Astrocyte (in vitro differentiated cells and primary cell): Measurements from ENCODE around the gene TLR6. TPM values are rescaled to one million over a fixed set of nuclear protein-coding genes. Genes with fewer than 3 reads are reported as not detected.

Source experiments
- DNase-seq: peaks from one replicate; pipeline ENCODE4 v3.0.0-alpha.2; 2010; ENCODE audit warnings: low read depth
- FAIRE-seq: peaks from 2 replicates; lab custom pipeline; 2011; peaks lifted over from hg19 to GRCh38; lab: Jason Lieb, UNC
- H2AFZ ChIP-seq: 2 replicates; pipeline ENCODE4 v1.6.0; 2012; ENCODE audit warnings: low read depth, low read length, inconsistent platforms
- H3K27ac ChIP-seq: 2 replicates; pipeline ENCODE4 v1.5.1; 2011; ENCODE audit warnings: low read depth, low read length, inconsistent platforms
- H3K27me3 ChIP-seq: 2 replicates; pipeline ENCODE4 v1.6.0; 2011; ENCODE audit warnings: low read length, inconsistent platforms; ENCODE audit not compliant: insufficient read depth
- H3K36me3 ChIP-seq: 2 replicates; pipeline ENCODE4 v1.5.1; 2011; ENCODE audit warnings: low read length, inconsistent platforms; ENCODE audit not compliant: insufficient read depth
- H3K4me1 ChIP-seq: 2 replicates; pipeline ENCODE4 v1.5.1; 2011; ENCODE audit warnings: low read length, inconsistent platforms; ENCODE audit not compliant: insufficient read depth
- H3K4me2 ChIP-seq: 2 replicates; pipeline ENCODE4 v1.6.0; 2012; ENCODE audit warnings: low read length, inconsistent platforms
- H3K4me3 ChIP-seq: 2 replicates; pipeline ENCODE4 v1.5.1; 2011; ENCODE audit warnings: low read depth, mild to moderate bottlenecking, low read length, inconsistent platforms; ENCODE audit not compliant: insufficient read depth
- H3K79me2 ChIP-seq: 2 replicates; pipeline ENCODE4 v1.6.0; 2012; ENCODE audit warnings: mild to moderate bottlenecking, low read length, inconsistent platforms; ENCODE audit not compliant: insufficient read depth
- H3K9ac ChIP-seq: 2 replicates; pipeline ENCODE4 v1.6.0; 2012; ENCODE audit warnings: mild to moderate bottlenecking, low read length, inconsistent platforms
- H3K9me3 ChIP-seq: 2 replicates; pipeline ENCODE4 v1.5.1; 2012; ENCODE audit warnings: low read depth, mild to moderate bottlenecking, low read length, inconsistent platforms; ENCODE audit not compliant: insufficient read depth
- H4K20me1 ChIP-seq: 2 replicates; pipeline ENCODE4 v1.6.0; 2012; ENCODE audit warnings: low read length, inconsistent platforms; ENCODE audit not compliant: insufficient read depth
- H3K27ac Mint-ChIP-seq: one replicate; pipeline ENCODE4 v1.8.0; 2021; ENCODE audit warnings: mild to moderate bottlenecking, mixed read lengths; ENCODE audit not compliant: unreplicated experiment
- H3K27me3 Mint-ChIP-seq: one replicate; pipeline ENCODE4 v1.8.0; 2021; ENCODE audit warnings: low read depth, mixed read lengths; ENCODE audit not compliant: unreplicated experiment
- H3K36me3 Mint-ChIP-seq: one replicate; pipeline ENCODE4 v1.8.0; 2021; ENCODE audit warnings: low read depth, mixed read lengths; ENCODE audit not compliant: unreplicated experiment
- H3K4me1 Mint-ChIP-seq: one replicate; pipeline ENCODE4 v1.8.0; 2021; ENCODE audit warnings: low read depth, mixed read lengths; ENCODE audit not compliant: unreplicated experiment
- H3K4me3 Mint-ChIP-seq: one replicate; pipeline ENCODE4 v1.8.0; 2021; ENCODE audit warnings: mild to moderate bottlenecking, moderate library complexity, mixed read lengths; ENCODE audit not compliant: unreplicated experiment
- H3K9me3 Mint-ChIP-seq: one replicate; pipeline ENCODE4 v1.8.0; 2021; ENCODE audit warnings: mild to moderate bottlenecking, mixed read lengths; ENCODE audit not compliant: unreplicated experiment
- CTCF ChIP-seq: IDR thresholded peaks from 2 replicates; pipeline ENCODE4 v1.5.1; 2011; ENCODE audit warnings: low read depth, mild to moderate bottlenecking, inconsistent platforms, low read length, moderate library complexity; ENCODE audit not compliant: insufficient read depth
- EZH2 ChIP-seq: IDR thresholded peaks from 2 replicates; pipeline ENCODE4 v1.6.1; 2012; ENCODE audit warnings: mild to moderate bottlenecking, low read length, inconsistent platforms; ENCODE audit not compliant: insufficient read depth
- microRNA-seq: library from miRNA; unstranded; fragments of <30 nt; microRNA quantifications from one replicate; pipeline ENCODE4 v1.2.0, GENCODE V29; 2020
- total RNA-seq: library from RNA; stranded (reverse); gene quantifications from 2 replicates; pipeline ENCODE4 v1.2.1, GENCODE V29; 2021

TLR6 gene
- total RNA-seq, 1 donor from 2014 or later: 3.8 TPM

- H3K36me3 ChIP-seq: no peaks in the 10 kb centered on the region
- no peaks in the 10 kb centered on the region for H4K20me1 ChIP-seq
- H3K27me3 Mint-ChIP-seq: no peaks in the 10 kb centered on the region
- H3K36me3 Mint-ChIP-seq: no peaks in the 10 kb centered on the region
- H3K9me3 Mint-ChIP-seq: peaks cover 3% of the 10 kb centered on the region
- H3K4me2 ChIP-seq: no peak overlapping the region
- no peaks in the 10 kb centered on the region for H3K9me3 ChIP-seq
- no peak for FAIRE-seq
- no peaks in the 10 kb centered on the region for H3K79me2 ChIP-seq
- H3K9ac ChIP-seq: no peak overlapping the region
- no peak overlapping the region for H2AFZ ChIP-seq
- no peaks in the 10 kb centered on the region for H3K27me3 ChIP-seq
- no peak for DNase-seq
- no peak overlapping the region for H3K4me3 ChIP-seq
- H3K4me1 ChIP-seq: no peaks in the 10 kb centered on the region
- TF ChIP-seq EZH2: no peak
- no peak for TF ChIP-seq CTCF
- H3K4me1 Mint-ChIP-seq: no peaks in the 10 kb centered on the region
- H3K27ac ChIP-seq: no peak overlapping the region
- H3K4me3 Mint-ChIP-seq: no peak overlapping the region
- H3K27ac Mint-ChIP-seq: no peak overlapping the region
Observed at GRCh38 chr4:38775326-38775725, 81.3 kb downstream of the TLR6 start.

- Mint-ChIP-seq H3K4me3 (no peak overlapping the region), H3K27me3 (no peaks in the 10 kb centered on the region), H3K4me1 (no peaks in the 10 kb centered on the region), H3K36me3 (no peaks in the 10 kb centered on the region), H3K27ac (no peak overlapping the region), H3K9me3 (peaks cover 5% of the 10 kb centered on the region)
- H3K79me2 ChIP-seq: no peaks in the 10 kb centered on the region
- H4K20me1 ChIP-seq: no peaks in the 10 kb centered on the region
- no peak overlapping the region for H3K27ac ChIP-seq
- no peaks in the 10 kb centered on the region for H3K27me3 ChIP-seq
- no peak overlapping the region for H3K4me2 ChIP-seq
- H3K9ac ChIP-seq: no peak overlapping the region
- H3K36me3 ChIP-seq: no peaks in the 10 kb centered on the region
- TF ChIP-seq CTCF: no peak
- TF ChIP-seq EZH2: no peak
- no peaks in the 10 kb centered on the region for H3K4me1 ChIP-seq
- FAIRE-seq (no peak), DNase-seq (no peak)
- no peak overlapping the region for H2AFZ ChIP-seq
- H3K4me3 ChIP-seq: no peak overlapping the region
- no peaks in the 10 kb centered on the region for H3K9me3 ChIP-seq
Observed at GRCh38 chr4:38774181-38774955, 82.2 kb downstream of the TLR6 start.

Small RNA genes lying within 50 kb of the gene (microRNA-seq; reads per million reads assigned to microRNA genes)
- 2,009 reads per million, percentile 86 among the genes with 10 or more reads in this experiment for gene MIR574

Other genes starting within 250 kb of the TLR6 start
- gene KLF3, start 192.6 kb downstream of the TLR6 start, total RNA-seq: 35.9 and 40.8 TPM in 2 replicates
- not detected in 2 replicates for gene TLR10, start 73.8 kb downstream of the TLR6 start, total RNA-seq
- 0.54 and 0.70 TPM in 2 replicates for gene TLR1, start 52.0 kb downstream of the TLR6 start, total RNA-seq
- gene FAM114A1, start 11.0 kb upstream of the TLR6 start, total RNA-seq: 159 and 169 TPM in 2 replicates
- gene TMEM156, start 175.6 kb upstream of the TLR6 start, total RNA-seq: 0.59 and 1.1 TPM in 2 replicates
- gene KLHL5, start 205.4 kb upstream of the TLR6 start, total RNA-seq: 67.5 and 70.8 TPM in 2 replicates